NT2/D1 (cell line): ENCODE measurements around the gene KCNA5.

Experiments
- DNase-seq: peaks from one replicate; pipeline ENCODE4 v3.0.0-alpha.2; 2011; ENCODE audit warnings: low read depth, low spot score
- H3K27me3 ChIP-seq: 2 replicates; pipeline ENCODE4 v1.6.0; 2011; ENCODE audit warnings: mild to moderate bottlenecking; ENCODE audit not compliant: insufficient read length, insufficient read depth
- H3K36me3 ChIP-seq: 2 replicates; pipeline ENCODE4 v1.6.1; 2011; ENCODE audit warnings: mild to moderate bottlenecking, low read length, mixed read lengths; ENCODE audit not compliant: insufficient read depth, insufficient read length
- H3K4me1 ChIP-seq: 2 replicates; pipeline ENCODE4 v1.5.1; 2011; ENCODE audit not compliant: insufficient read depth, insufficient read length
- H3K4me3 ChIP-seq: 2 replicates; pipeline ENCODE4 v1.5.1; 2011; ENCODE audit warnings: low read depth; ENCODE audit not compliant: insufficient read length
- H3K9ac ChIP-seq: 2 replicates; pipeline ENCODE4 v1.6.0; 2011; ENCODE audit warnings: low read depth; ENCODE audit not compliant: insufficient read length
- H3K9me3 ChIP-seq: 2 replicates; pipeline ENCODE4 v1.5.1; 2011; ENCODE audit warnings: mild to moderate bottlenecking, low read length; ENCODE audit not compliant: insufficient read depth
- SUZ12 ChIP-seq: IDR thresholded peaks from 2 replicates; pipeline ENCODE4 v1.6.1; 2011; ENCODE audit not compliant: insufficient read length, insufficient read depth; ENCODE audit errors: extremely low read depth
- YY1 ChIP-seq: IDR thresholded peaks from 2 replicates; pipeline ENCODE4 v1.6.1; 2011; ENCODE audit not compliant: insufficient read length, insufficient read depth
- ZNF274 ChIP-seq: IDR thresholded peaks from 2 replicates; pipeline ENCODE4 v1.6.1; 2011; ENCODE audit warnings: mild to moderate bottlenecking, low read depth, low read length

KCNA5 gene

GRCh38 chr12:5043589-5044419 is at the start of gene KCNA5:
Gene KCNA5 (plus strand): TSS chr12:5043879. CDS start chr12:5044148, 269 bp downstream.
- no peak for DNase-seq
- no peaks in the 10 kb centered on the region; the same call in 1 of the 2 replicates for H3K9me3 ChIP-seq
- peak; percentile 51 for TF ChIP-seq SUZ12
- TF ChIP-seq ZNF274, result no peak
- no peaks in the 10 kb centered on the region for H3K36me3 ChIP-seq
- peak within 1 kb of the TSS; percentile 52 for H3K4me3 ChIP-seq
- H3K27me3 ChIP-seq, result peaks cover 67% of the 10 kb centered on the region
- peaks cover 9% of the 10 kb centered on the region for H3K4me1 ChIP-seq
- peak within 1 kb of the TSS; percentile 76 for H3K9ac ChIP-seq

- DNase-seq, result no peak
- Histone ChIP-seq H3K36me3 (no peaks in the 10 kb centered on the region), H3K9ac (no peak overlapping the region), H3K4me3 (no peak overlapping the region), H3K4me1 (no peaks in the 10 kb centered on the region), H3K9me3 (no peaks in the 10 kb centered on the region), H3K27me3 (no peaks in the 10 kb centered on the region)
- TF ChIP-seq ZNF274 (no peak), SUZ12 (no peak), YY1 (no peak)
Observed at GRCh38 chr12:4994622-4995021, 49.1 kb upstream of the KCNA5 start.

GRCh38 chr12:4996714-4997113 is 47.0 kb upstream of the KCNA5 start:
- DNase-seq, result no peak
- Histone ChIP-seq H3K27me3 (no peaks in the 10 kb centered on the region), H3K4me1 (peaks cover 15% of the 10 kb centered on the region), H3K9me3 (no peaks in the 10 kb centered on the region), H3K9ac (no peak overlapping the region), H3K36me3 (no peaks in the 10 kb centered on the region), H3K4me3 (no peak overlapping the region)
- TF ChIP-seq ZNF274, result no peak
- TF ChIP-seq SUZ12, result no peak
- no peak for TF ChIP-seq YY1

GRCh38 chr12:4997939-4998338 is 45.7 kb upstream of the KCNA5 start:
- H3K9ac ChIP-seq, result no peak overlapping the region
- TF ChIP-seq SUZ12, result no peak
- TF ChIP-seq ZNF274, result no peak
- TF ChIP-seq YY1, result no peak
- DNase-seq, result no peak
- no peaks in the 10 kb centered on the region for H3K36me3 ChIP-seq
- H3K27me3 ChIP-seq, result peaks cover 9% of the 10 kb centered on the region
- no peaks in the 10 kb centered on the region for H3K9me3 ChIP-seq
- H3K4me3 ChIP-seq, result no peak overlapping the region
- H3K4me1 ChIP-seq, result peaks cover 20% of the 10 kb centered on the region

GRCh38 chr12:5000204-5000603 is 43.5 kb upstream of the KCNA5 start:
- no peak for TF ChIP-seq YY1
- no peak for TF ChIP-seq ZNF274
- TF ChIP-seq SUZ12, result no peak
- H3K4me3 ChIP-seq, result no peak overlapping the region
- H3K9ac ChIP-seq, result no peak overlapping the region
- H3K9me3 ChIP-seq, result no peaks in the 10 kb centered on the region
- H3K27me3 ChIP-seq, result peaks cover 9% of the 10 kb centered on the region
- no peaks in the 10 kb centered on the region for H3K36me3 ChIP-seq
- DNase-seq, result no peak
- peaks cover 20% of the 10 kb centered on the region for H3K4me1 ChIP-seq

DNA sequence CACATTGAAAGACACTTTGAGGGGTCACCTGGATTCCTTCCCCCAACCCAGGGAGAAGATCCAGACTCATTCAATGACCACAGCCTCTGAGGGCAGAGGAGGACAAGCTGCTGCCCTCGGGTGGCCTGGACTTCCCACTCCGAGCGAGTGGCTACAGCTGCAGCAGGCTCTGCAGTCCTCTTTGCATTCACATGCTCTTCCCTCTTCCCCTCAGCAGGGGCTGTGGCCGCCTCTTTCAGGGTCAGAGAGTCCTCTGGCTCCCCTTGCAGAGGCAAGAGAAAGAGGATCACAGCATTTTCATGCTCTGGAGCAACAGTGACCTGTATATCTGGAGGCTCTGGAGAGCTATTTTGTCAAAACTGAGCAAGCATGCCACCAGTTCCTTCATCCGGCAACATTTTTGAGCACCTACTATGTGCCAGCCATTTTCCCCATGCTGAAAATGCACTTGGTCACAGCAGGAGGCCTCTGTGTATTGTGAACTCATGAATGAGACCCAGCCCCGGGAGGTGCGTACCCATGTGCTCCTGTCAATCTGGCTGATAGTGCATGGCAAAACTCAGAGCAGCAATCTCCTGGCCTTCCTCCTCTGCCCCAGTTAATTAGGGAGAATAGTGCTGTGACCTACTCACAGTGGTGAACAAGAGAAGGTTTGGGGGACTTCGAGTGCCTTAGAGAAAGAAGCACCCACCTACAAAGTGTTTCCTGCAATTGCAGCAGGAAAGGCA is 42.9 kb upstream of the KCNA5 start:
- no peak for TF ChIP-seq ZNF274
- TF ChIP-seq SUZ12, result no peak
- TF ChIP-seq YY1, result no peak
- no peak overlapping the region for H3K9ac ChIP-seq
- H3K36me3 ChIP-seq, result no peaks in the 10 kb centered on the region
- peaks cover 9% of the 10 kb centered on the region for H3K27me3 ChIP-seq
- peaks cover 20% of the 10 kb centered on the region for H3K4me1 ChIP-seq
- no peak overlapping the region for H3K4me3 ChIP-seq
- no peak for DNase-seq
- no peaks in the 10 kb centered on the region for H3K9me3 ChIP-seq

GRCh38 chr12:5003025-5003666 is 40.5 kb upstream of the KCNA5 start:
- Histone ChIP-seq H3K4me1 (peaks cover 20% of the 10 kb centered on the region), H3K9ac (no peak overlapping the region), H3K36me3 (no peaks in the 10 kb centered on the region), H3K27me3 (peaks cover 9% of the 10 kb centered on the region), H3K4me3 (no peak overlapping the region), H3K9me3 (no peaks in the 10 kb centered on the region)
- peak; percentile 89 for DNase-seq
- TF ChIP-seq ZNF274, result no peak
- no peak for TF ChIP-seq YY1
- no peak for TF ChIP-seq SUZ12
